H9 (cell line): ENCODE data around the gene NEUROD4. TPM values are rescaled to one million over a fixed set of nuclear protein-coding genes. Genes with fewer than 3 reads are reported as not detected.

ENCODE experiments used
- DNase-seq: peaks from one replicate; pipeline ENCODE4 v3.0.0-alpha.2; 2017
- H2AFZ ChIP-seq: one replicate; pipeline ENCODE4 v1.6.1; 2013; ENCODE audit warnings: mild to moderate bottlenecking, low read length, control low read depth, moderate library complexity
- H2AK5ac ChIP-seq: 2 replicates; pipeline ENCODE4 v1.6.1; 2013; ENCODE audit warnings: low read length, control low read depth, mixed read lengths; ENCODE audit not compliant: insufficient read length
- H2BK120ac ChIP-seq: one replicate; pipeline ENCODE4 v1.6.1; 2013; ENCODE audit warnings: low read depth, mild to moderate bottlenecking, low read length, control low read depth, inconsistent platforms; ENCODE audit not compliant: poor library complexity, severe bottlenecking
- H2BK12ac ChIP-seq: 2 replicates; pipeline ENCODE4 v1.6.1; 2013; ENCODE audit warnings: low read length, control low read depth, mixed read lengths, low read depth; ENCODE audit not compliant: insufficient read length
- H2BK15ac ChIP-seq: 2 replicates; pipeline ENCODE4 v1.6.1; 2013; ENCODE audit warnings: low read depth, low read length, control low read depth
- H2BK20ac ChIP-seq: one replicate; pipeline ENCODE4 v1.6.1; 2013; ENCODE audit warnings: low read depth, mild to moderate bottlenecking, low read length, control low read depth, inconsistent platforms; ENCODE audit not compliant: poor library complexity, severe bottlenecking
- H2BK5ac ChIP-seq: 2 replicates; pipeline ENCODE4 v1.6.1; 2013; ENCODE audit warnings: low read length, control low read depth, mixed read lengths; ENCODE audit not compliant: insufficient read length
- H3K14ac ChIP-seq: 2 replicates; pipeline ENCODE4 v1.6.1; 2013; ENCODE audit warnings: low read length, control low read depth; ENCODE audit not compliant: insufficient read depth
- H3K18ac ChIP-seq: 2 replicates; pipeline ENCODE4 v1.6.1; 2013; ENCODE audit warnings: low read depth, mild to moderate bottlenecking, mixed read lengths, low read length, control low read depth; ENCODE audit not compliant: insufficient read length
- H3K23ac ChIP-seq: 2 replicates; pipeline ENCODE4 v1.6.1; 2013; ENCODE audit warnings: low read length, control low read depth, mixed read lengths, low read depth; ENCODE audit not compliant: insufficient read length
- H3K23me2 ChIP-seq: 2 replicates; pipeline ENCODE4 v1.6.1; 2013; ENCODE audit warnings: low read depth, mild to moderate bottlenecking, mixed read lengths, low read length, control low read depth; ENCODE audit not compliant: insufficient read length, poor library complexity, severe bottlenecking
- H3K27ac ChIP-seq: 2 replicates; pipeline ENCODE4 v1.5.1; 2013; ENCODE audit warnings: low read length, control low read depth, mixed read lengths, low read depth; ENCODE audit not compliant: insufficient read length
- H3K27me3 ChIP-seq: 2 replicates; pipeline ENCODE4 v1.6.1; 2013; ENCODE audit warnings: low read length, control low read depth, inconsistent platforms; ENCODE audit not compliant: insufficient read depth
- H3K4ac ChIP-seq: 2 replicates; pipeline ENCODE4 v1.6.1; 2013; ENCODE audit warnings: low read depth, mild to moderate bottlenecking, control low read depth, inconsistent platforms, low read length, moderate library complexity
- H3K4me1 ChIP-seq: 2 replicates; pipeline ENCODE4 v1.6.1; 2013; ENCODE audit warnings: low read length, control low read depth, inconsistent platforms; ENCODE audit not compliant: insufficient read depth
- H3K4me2 ChIP-seq: 2 replicates; pipeline ENCODE4 v1.6.1; 2013; ENCODE audit warnings: low read length, control low read depth, mixed read lengths; ENCODE audit not compliant: insufficient read length, insufficient read depth
- H3K56ac ChIP-seq: 2 replicates; pipeline ENCODE4 v1.6.1; 2013; ENCODE audit warnings: low read depth, mild to moderate bottlenecking, mixed read lengths, low read length, control low read depth; ENCODE audit not compliant: insufficient read length
- H3K79me1 ChIP-seq: 2 replicates; pipeline ENCODE4 v1.6.1; 2013; ENCODE audit warnings: low read depth, mild to moderate bottlenecking, moderate library complexity, low read length, control low read depth, inconsistent platforms; ENCODE audit not compliant: insufficient read depth, poor library complexity, severe bottlenecking
- H3K79me2 ChIP-seq: 2 replicates; pipeline ENCODE4 v1.6.1; 2013; ENCODE audit warnings: low read length, control low read depth, inconsistent platforms; ENCODE audit not compliant: insufficient read depth
- H3K9ac ChIP-seq: 2 replicates; pipeline ENCODE4 v1.6.1; 2013; ENCODE audit warnings: low read length, control low read depth, mixed read lengths; ENCODE audit not compliant: insufficient read length; ENCODE audit errors: extremely low read depth
- H3K9me3 ChIP-seq: one replicate; pipeline ENCODE4 v1.6.1; 2013; ENCODE audit warnings: low read depth, low read length, inconsistent platforms; ENCODE audit not compliant: control insufficient read depth
- H3T11ph ChIP-seq: one replicate; pipeline ENCODE4 v1.6.1; 2013; ENCODE audit warnings: mild to moderate bottlenecking, low read length, control low read depth, inconsistent platforms
- H4K20me1 ChIP-seq: one replicate; pipeline ENCODE4 v1.6.1; 2013; ENCODE audit not compliant: control insufficient read depth, insufficient read length, insufficient read depth
- H4K5ac ChIP-seq: 2 replicates; pipeline ENCODE4 v1.6.1; 2013; ENCODE audit warnings: low read depth, mild to moderate bottlenecking, mixed read lengths, low read length, control low read depth; ENCODE audit not compliant: insufficient read length
- H4K8ac ChIP-seq: replicated peaks from 2 replicates; pipeline ENCODE4 v1.6.1; 2013; ENCODE audit warnings: low read length, control low read depth, mixed read lengths, low read depth; ENCODE audit not compliant: insufficient read length
- H4K91ac ChIP-seq: 2 replicates; pipeline ENCODE4 v1.6.1; 2013; ENCODE audit warnings: low read depth, mild to moderate bottlenecking, moderate library complexity, mixed read lengths, low read length, control low read depth; ENCODE audit not compliant: insufficient read length
- H3K27ac Mint-ChIP-seq, 3 experiments: 2 replicates in 2 of 3; 3 replicates in 1 of 3; pipeline ENCODE4 v1.8.0; 2020 to 2021; ENCODE audit warnings: mixed read lengths in 3 of 3, mild to moderate bottlenecking in 1 of 3, moderate library complexity in 1 of 3
- H3K27me3 Mint-ChIP-seq: 2 replicates; pipeline ENCODE4 v1.8.0; 2021; ENCODE audit warnings: low read depth, mild to moderate bottlenecking, moderate library complexity, mixed read lengths
- H3K36me3 Mint-ChIP-seq, 3 experiments: 2 replicates in 2 of 3; 3 replicates in 1 of 3; pipeline ENCODE4 v1.8.0; 2020 to 2021; ENCODE audit warnings: low read depth in 3 of 3, mixed read lengths in 3 of 3; ENCODE audit not compliant: insufficient read depth in 1 of 3
- H3K4me1 Mint-ChIP-seq, 2 experiments: 2 replicates each; pipeline ENCODE4 v1.8.0; 2020; ENCODE audit warnings: mixed read lengths in 2 of 2
- H3K4me3 Mint-ChIP-seq, 2 experiments: 2 replicates in 1 of 2; 3 replicates in 1 of 2; pipeline ENCODE4 v1.8.0; 2020 to 2021; ENCODE audit warnings: mild to moderate bottlenecking in 2 of 2, mixed read lengths in 2 of 2, moderate library complexity in 1 of 2
- H3K9me3 Mint-ChIP-seq, 2 experiments: 2 replicates in 1 of 2; 3 replicates in 1 of 2; pipeline ENCODE4 v1.8.0; 2020; ENCODE audit warnings: mild to moderate bottlenecking in 2 of 2, mixed read lengths in 2 of 2, moderate library complexity in 1 of 2
- WGBS: extraction: QIAGEN DNeasy Blood & Tissue Kit; methylation state at CpG from one replicate; pipeline ENCODE4 v1.1.7; 2013; ENCODE audit warnings: missing lambda C conversion rate, low lambda C conversion rate, mixed read lengths; ENCODE audit not compliant: insufficient read length; ENCODE audit errors: extremely low coverage; 5-methylcytosine and 5-hydroxymethylcytosine counted together
- total RNA-seq: library from RNA; stranded (reverse); gene quantifications from 2 replicates; pipeline ENCODE4 v1.2.1, GENCODE V29; 2021
- TF ChIP-seq, protein P1 (sequence below): fragments of 200-600 bp; sonication (generic); conservative IDR thresholded peaks from 3 replicates; pipeline ENCODE4 v1.8.0; 2021; ENCODE audit warnings: antibody characterized with exemption, mild to moderate bottlenecking

Gene NEUROD4
- total RNA-seq, 1 experiment from 2014 or later, result not detected

DNA sequence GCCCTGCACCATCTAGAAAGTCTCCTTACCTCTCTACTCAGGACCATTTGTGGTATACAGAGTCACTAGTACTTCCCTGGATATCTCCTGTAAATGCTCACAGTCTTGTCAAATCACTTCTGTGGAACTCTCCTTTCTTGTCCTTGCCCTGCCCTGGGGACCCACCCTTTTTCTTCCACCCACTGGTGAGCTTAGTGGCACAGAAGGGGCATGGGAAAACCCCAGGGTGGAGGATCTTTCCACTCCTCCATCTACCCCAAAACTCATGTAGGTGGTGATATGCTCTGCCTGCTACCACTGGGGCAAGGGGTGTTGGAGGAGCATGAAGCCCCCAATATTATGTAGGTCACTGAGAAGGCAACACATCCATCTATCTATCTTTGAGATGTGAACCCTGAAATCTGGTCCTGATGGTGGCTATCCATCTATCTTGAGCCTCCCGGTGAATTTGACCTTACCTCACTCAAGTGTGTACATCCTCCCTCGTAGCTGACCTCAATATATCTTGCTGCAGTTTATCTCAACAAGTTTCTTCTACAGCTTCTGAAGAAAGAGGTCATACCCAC, 36.2 kb upstream of the NEUROD4 start:
- Histone ChIP-seq H4K8ac (no peak overlapping the region), H3K56ac (no peak overlapping the region), H3K4ac (no peak overlapping the region), H2BK12ac (no peak overlapping the region), H3T11ph (no peak overlapping the region), H2AK5ac (no peak overlapping the region), H2BK15ac (no peak overlapping the region), H3K18ac (no peak overlapping the region), H3K79me2 (no peaks in the 10 kb centered on the region), H4K5ac (no peak overlapping the region), H3K23me2 (no peaks in the 10 kb centered on the region), H3K9me3 (no peaks in the 10 kb centered on the region), H4K91ac (no peak overlapping the region), H3K23ac (no peak overlapping the region), H2BK5ac (no peak overlapping the region), H4K20me1 (no peaks in the 10 kb centered on the region), H2AFZ (no peak overlapping the region), H3K4me1 (no peaks in the 10 kb centered on the region), H3K27me3 (no peaks in the 10 kb centered on the region), H3K79me1 (no peaks in the 10 kb centered on the region), H2BK120ac (no peak overlapping the region), H3K9ac (no peak overlapping the region), H2BK20ac (no peak overlapping the region), H3K27ac (no peak overlapping the region), H3K14ac (no peak overlapping the region), H3K4me2 (no peak overlapping the region)
- H3K9me3 Mint-ChIP-seq, result no peaks in the 10 kb centered on the region; a peak in 1 of 5 replicates
- peaks cover 2% of the 10 kb centered on the region for H3K27me3 Mint-ChIP-seq
- DNase-seq, result no peak
- no peaks in the 10 kb centered on the region for H3K4me1 Mint-ChIP-seq
- TF ChIP-seq, protein P1, sequence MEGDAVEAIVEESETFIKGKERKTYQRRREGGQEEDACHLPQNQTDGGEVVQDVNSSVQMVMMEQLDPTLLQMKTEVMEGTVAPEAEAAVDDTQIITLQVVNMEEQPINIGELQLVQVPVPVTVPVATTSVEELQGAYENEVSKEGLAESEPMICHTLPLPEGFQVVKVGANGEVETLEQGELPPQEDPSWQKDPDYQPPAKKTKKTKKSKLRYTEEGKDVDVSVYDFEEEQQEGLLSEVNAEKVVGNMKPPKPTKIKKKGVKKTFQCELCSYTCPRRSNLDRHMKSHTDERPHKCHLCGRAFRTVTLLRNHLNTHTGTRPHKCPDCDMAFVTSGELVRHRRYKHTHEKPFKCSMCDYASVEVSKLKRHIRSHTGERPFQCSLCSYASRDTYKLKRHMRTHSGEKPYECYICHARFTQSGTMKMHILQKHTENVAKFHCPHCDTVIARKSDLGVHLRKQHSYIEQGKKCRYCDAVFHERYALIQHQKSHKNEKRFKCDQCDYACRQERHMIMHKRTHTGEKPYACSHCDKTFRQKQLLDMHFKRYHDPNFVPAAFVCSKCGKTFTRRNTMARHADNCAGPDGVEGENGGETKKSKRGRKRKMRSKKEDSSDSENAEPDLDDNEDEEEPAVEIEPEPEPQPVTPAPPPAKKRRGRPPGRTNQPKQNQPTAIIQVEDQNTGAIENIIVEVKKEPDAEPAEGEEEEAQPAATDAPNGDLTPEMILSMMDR, result no peak
- WGBS, result no CpG with 5 or more reads among the region's 2 CpGs
- H3K27ac Mint-ChIP-seq, result no peak overlapping the region
- no peaks in the 10 kb centered on the region for H3K36me3 Mint-ChIP-seq
- H3K4me3 Mint-ChIP-seq, result no peak overlapping the region
